Measurements from ENCODE around the gene NDUFAF2. TPM values are rescaled to one million over a fixed set of nuclear protein-coding genes. Genes with fewer than 3 reads are reported as not detected.

The NDUFAF2 gene
- total RNA-seq, 4 donors from 2014 or later, result 14.1 to 78.9 (median 31.0) TPM

DNA sequence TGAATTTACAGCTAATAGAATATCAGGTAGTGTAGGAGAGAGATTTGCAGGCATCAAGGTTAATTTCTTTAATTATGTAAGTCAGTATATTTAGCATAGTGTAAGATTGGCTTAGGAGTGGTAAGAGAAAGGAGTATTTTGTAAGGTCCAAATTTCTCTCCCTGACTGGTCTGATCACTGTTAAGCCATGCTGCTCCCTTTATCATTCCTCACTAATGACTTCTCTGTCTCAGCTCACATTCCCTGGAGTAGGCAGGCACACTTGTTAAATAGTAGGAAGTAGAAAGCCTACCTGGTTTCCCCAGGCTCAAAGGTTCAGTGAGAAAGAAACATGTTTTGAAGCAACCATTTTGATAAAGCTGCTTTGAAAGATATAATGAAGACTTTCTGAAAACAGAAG, 126.5 kb downstream of the NDUFAF2 start:
- no peak overlapping the region for H3K27ac ChIP-seq
- no peaks in the 10 kb centered on the region for H3K4me1 ChIP-seq
- no peak for DNase-seq
- intact Hi-C loops (cut with DNase I; ENCODE audit: low total_unique reads), result no loop called here
- no peaks in the 10 kb centered on the region for H3K27me3 ChIP-seq
- H3K9me3 ChIP-seq, result peaks cover 0 to 3% of the 10 kb centered on the region in 2 donors
- H3K36me3 ChIP-seq, result no peaks in the 10 kb centered on the region
- TF ChIP-seq, protein P1, sequence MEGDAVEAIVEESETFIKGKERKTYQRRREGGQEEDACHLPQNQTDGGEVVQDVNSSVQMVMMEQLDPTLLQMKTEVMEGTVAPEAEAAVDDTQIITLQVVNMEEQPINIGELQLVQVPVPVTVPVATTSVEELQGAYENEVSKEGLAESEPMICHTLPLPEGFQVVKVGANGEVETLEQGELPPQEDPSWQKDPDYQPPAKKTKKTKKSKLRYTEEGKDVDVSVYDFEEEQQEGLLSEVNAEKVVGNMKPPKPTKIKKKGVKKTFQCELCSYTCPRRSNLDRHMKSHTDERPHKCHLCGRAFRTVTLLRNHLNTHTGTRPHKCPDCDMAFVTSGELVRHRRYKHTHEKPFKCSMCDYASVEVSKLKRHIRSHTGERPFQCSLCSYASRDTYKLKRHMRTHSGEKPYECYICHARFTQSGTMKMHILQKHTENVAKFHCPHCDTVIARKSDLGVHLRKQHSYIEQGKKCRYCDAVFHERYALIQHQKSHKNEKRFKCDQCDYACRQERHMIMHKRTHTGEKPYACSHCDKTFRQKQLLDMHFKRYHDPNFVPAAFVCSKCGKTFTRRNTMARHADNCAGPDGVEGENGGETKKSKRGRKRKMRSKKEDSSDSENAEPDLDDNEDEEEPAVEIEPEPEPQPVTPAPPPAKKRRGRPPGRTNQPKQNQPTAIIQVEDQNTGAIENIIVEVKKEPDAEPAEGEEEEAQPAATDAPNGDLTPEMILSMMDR (IDR thresholded peaks at IDR 0.05), result no peak
- no peak for TF ChIP-seq POLR2A (IDR thresholded peaks at IDR 0.05)
- H3K4me3 ChIP-seq, result no peak overlapping the region

GRCh38 chr5:61076626-61077025, 131.6 kb downstream of the NDUFAF2 start:
- H3K36me3 ChIP-seq, result no peaks in the 10 kb centered on the region
- H3K9me3 ChIP-seq, result no peaks in the 10 kb centered on the region
- intact Hi-C loops (cut with DNase I; ENCODE audit: low total_unique reads), result no loop called here
- TF ChIP-seq, protein P1 (IDR thresholded peaks at IDR 0.05), result no peak
- no peak for TF ChIP-seq POLR2A (IDR thresholded peaks at IDR 0.05)
- H3K27me3 ChIP-seq, result no peaks in the 10 kb centered on the region
- H3K4me3 ChIP-seq, result no peak overlapping the region
- DNase-seq, result no peak
- H3K4me1 ChIP-seq, result no peaks in the 10 kb centered on the region
- H3K27ac ChIP-seq, result no peak overlapping the region

DNA sequence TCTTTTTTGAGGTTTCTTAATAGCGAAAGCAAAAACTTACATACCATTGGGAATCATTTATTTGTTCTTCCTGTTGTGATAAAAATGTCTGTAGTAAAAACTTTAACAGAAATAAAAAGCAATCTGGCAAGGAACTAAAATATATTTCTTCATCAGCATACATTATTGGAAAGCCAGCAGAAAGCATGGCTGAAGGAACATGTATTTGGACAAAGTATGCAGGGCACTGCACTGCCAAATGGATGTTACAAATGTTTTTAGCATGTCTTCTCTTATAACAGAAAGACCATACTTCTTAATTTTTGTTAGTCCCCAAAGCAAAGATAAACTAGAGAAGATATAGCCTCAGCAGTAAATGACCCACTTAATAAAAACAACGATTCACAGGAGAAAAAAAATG, 136.7 kb downstream of the NDUFAF2 start:
- intact Hi-C loops (cut with DNase I; ENCODE audit: low total_unique reads), result no loop called here
- Histone ChIP-seq H3K4me3 (no peak overlapping the region), H3K27ac (no peak overlapping the region), H3K9me3 (no peaks in the 10 kb centered on the region), H3K36me3 (no peaks in the 10 kb centered on the region), H3K27me3 (no peaks in the 10 kb centered on the region), H3K4me1 (no peaks in the 10 kb centered on the region)
- TF ChIP-seq, protein P1 (IDR thresholded peaks at IDR 0.05), result no peak
- TF ChIP-seq POLR2A (IDR thresholded peaks at IDR 0.05), result no peak
- no peak for DNase-seq

DNA sequence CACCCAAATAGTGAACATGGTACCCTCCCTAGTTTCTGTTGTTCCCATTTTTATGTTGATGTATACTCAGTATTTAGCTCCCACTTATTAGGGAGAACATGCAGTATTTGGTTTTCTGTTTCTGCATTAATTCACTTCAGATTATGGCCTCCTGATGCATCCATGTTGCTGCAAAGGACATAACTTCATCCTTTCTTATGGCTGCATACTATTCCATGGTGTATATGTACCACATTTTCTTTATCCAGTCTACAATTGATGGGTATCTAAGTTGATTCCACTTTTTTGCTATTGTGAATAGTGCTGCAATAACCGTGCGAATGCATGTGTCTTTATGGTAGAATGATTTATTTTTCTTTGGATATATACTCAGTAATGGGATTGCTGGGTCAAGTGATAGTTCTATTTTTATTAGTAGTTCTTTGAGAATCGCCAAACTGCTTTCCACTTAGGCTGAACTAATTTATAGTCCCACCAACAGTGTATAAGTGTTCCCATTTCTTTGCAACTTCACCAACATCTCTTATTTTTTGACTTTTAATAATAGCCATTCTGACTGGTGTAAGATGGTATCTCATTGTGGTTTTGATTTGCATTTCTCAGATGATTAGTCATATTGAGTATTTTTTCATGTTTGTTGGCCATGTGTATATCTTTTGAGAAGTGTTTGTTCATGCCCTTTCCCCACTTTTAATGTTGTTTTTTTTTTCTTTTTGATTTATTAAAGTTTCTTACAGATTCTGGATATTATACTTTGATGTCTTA, 137.7 kb downstream of the NDUFAF2 start:
- TF ChIP-seq, protein P1 (IDR thresholded peaks at IDR 0.05), result no peak
- no peak for TF ChIP-seq POLR2A (IDR thresholded peaks at IDR 0.05)
- H3K27me3 ChIP-seq, result no peaks in the 10 kb centered on the region
- intact Hi-C loops (cut with DNase I; ENCODE audit: low total_unique reads), result no loop called here
- H3K9me3 ChIP-seq, result no peaks in the 10 kb centered on the region
- H3K27ac ChIP-seq, result no peak overlapping the region
- H3K4me3 ChIP-seq, result no peak overlapping the region
- no peaks in the 10 kb centered on the region for H3K4me1 ChIP-seq
- DNase-seq, result no peak
- no peaks in the 10 kb centered on the region for H3K36me3 ChIP-seq

GRCh38 chr5:61084658-61085057, 139.7 kb downstream of the NDUFAF2 start:
- intact Hi-C loops (cut with DNase I; ENCODE audit: low total_unique reads), result no loop called here
- H3K4me1 ChIP-seq, result no peaks in the 10 kb centered on the region
- H3K4me3 ChIP-seq, result no peak overlapping the region
- TF ChIP-seq, protein P1 (IDR thresholded peaks at IDR 0.05), result no peak
- no peak for TF ChIP-seq POLR2A (IDR thresholded peaks at IDR 0.05)
- DNase-seq, result no peak
- H3K27ac ChIP-seq, result no peak overlapping the region
- H3K36me3 ChIP-seq, result no peaks in the 10 kb centered on the region
- no peaks in the 10 kb centered on the region for H3K9me3 ChIP-seq
- H3K27me3 ChIP-seq, result no peaks in the 10 kb centered on the region

All from uterus (tissue), 4 donors.